ENCODE data around the gene JMJD4.

DNA sequence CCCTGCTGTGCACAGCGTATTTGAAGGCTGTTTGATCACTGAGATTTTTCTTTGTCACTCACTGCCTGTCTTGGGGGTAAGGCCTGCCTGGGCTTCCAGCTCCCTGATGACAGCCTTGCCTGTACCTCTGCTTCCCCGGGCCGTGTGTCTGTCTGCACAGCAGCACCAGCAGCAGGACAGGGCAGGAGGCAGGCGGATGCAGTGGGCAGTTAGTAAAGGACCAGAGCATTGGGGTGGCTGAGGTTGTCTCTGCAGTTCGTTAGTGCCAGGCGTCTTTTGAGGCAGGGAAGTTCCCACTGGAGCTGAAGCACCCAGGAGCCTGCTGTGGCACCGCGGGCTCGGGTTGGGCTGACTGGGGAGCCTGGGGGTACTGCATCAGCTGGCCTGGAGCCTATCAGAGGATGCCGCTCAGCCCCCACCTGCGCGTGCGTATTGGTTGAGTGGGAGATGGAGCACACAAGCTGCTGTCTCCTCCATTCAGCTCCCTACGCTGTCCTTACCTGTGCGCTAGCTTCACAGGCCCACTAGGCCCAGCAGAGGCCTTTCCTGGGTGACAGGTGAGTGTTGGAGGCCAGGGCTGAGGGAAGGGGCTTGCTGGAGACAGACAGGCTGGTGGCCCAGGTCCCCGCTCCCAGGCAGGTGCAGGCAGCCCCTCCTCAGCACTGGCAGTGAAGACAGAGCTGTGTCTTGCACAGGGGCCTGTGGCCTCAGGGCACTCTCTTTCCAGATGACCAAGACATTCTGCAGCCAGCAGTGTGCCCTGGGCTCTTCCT lies 28.3 kb upstream of the JMJD4 start:
- TF ChIP-seq, protein P1, sequence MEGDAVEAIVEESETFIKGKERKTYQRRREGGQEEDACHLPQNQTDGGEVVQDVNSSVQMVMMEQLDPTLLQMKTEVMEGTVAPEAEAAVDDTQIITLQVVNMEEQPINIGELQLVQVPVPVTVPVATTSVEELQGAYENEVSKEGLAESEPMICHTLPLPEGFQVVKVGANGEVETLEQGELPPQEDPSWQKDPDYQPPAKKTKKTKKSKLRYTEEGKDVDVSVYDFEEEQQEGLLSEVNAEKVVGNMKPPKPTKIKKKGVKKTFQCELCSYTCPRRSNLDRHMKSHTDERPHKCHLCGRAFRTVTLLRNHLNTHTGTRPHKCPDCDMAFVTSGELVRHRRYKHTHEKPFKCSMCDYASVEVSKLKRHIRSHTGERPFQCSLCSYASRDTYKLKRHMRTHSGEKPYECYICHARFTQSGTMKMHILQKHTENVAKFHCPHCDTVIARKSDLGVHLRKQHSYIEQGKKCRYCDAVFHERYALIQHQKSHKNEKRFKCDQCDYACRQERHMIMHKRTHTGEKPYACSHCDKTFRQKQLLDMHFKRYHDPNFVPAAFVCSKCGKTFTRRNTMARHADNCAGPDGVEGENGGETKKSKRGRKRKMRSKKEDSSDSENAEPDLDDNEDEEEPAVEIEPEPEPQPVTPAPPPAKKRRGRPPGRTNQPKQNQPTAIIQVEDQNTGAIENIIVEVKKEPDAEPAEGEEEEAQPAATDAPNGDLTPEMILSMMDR (conservative IDR thresholded peaks at IDR 0.05 in 1 of 2, IDR thresholded peaks at IDR 0.05 in 1 of 2; ENCODE audit: extremely low read depth in 1 of 2, insufficient read depth in 1 of 2, low read depth in 1 of 2, low read length in 2 of 2), result no peak
- TF ChIP-seq EZH2 (IDR thresholded peaks at IDR 0.05; ENCODE audit: borderline replicate concordance, low read length), result no peak

Measured in mammary epithelial cell (primary cell).